B cell (primary cell): ENCODE data around the gene NTPCR.

Source experiments
- EZH2 ChIP-seq: IDR thresholded peaks from 2 replicates; pipeline ENCODE4 v1.6.1; 2012; ENCODE audit warnings: borderline replicate concordance, low read depth, mild to moderate bottlenecking, moderate library complexity, low read length; ENCODE audit not compliant: insufficient read depth, poor library complexity, severe bottlenecking
- TF ChIP-seq, protein P1 (sequence below): fragments of 200-600 bp; IDR thresholded peaks from one replicate; pipeline ENCODE4 v1.8.0; 2022; ENCODE audit warnings: antibody characterized with exemption, mild to moderate bottlenecking

- TF ChIP-seq, protein P1, sequence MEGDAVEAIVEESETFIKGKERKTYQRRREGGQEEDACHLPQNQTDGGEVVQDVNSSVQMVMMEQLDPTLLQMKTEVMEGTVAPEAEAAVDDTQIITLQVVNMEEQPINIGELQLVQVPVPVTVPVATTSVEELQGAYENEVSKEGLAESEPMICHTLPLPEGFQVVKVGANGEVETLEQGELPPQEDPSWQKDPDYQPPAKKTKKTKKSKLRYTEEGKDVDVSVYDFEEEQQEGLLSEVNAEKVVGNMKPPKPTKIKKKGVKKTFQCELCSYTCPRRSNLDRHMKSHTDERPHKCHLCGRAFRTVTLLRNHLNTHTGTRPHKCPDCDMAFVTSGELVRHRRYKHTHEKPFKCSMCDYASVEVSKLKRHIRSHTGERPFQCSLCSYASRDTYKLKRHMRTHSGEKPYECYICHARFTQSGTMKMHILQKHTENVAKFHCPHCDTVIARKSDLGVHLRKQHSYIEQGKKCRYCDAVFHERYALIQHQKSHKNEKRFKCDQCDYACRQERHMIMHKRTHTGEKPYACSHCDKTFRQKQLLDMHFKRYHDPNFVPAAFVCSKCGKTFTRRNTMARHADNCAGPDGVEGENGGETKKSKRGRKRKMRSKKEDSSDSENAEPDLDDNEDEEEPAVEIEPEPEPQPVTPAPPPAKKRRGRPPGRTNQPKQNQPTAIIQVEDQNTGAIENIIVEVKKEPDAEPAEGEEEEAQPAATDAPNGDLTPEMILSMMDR = no peak
- no peak for TF ChIP-seq EZH2
These were observed 43.1 kb downstream of the NTPCR start for GRCh38 chr1:232993555-232993954.
